Heart right ventricle (tissue), 16 donors: ENCODE measurements around the gene SPIN1. TPM values are rescaled to one million over a fixed set of nuclear protein-coding genes. Genes with fewer than 3 reads are reported as not detected.

ENCODE experiments used
- ATAC-seq, 8 donors: fragments of 200-7000 bp; cut with Tn5 transposase; one replicate each; pipeline ENCODE4 v1.9.1; 2020; ENCODE audit warnings: mild to moderate bottlenecking in 8 of 8, moderate library complexity in 8 of 8, moderate number of reproducible peaks in 1 of 8
- DNase-seq, 2 donors: peaks; one replicate each; pipeline ENCODE4 v3.0.0-alpha.2; 2020
- H3K27ac ChIP-seq, 10 donors: fragments of 200-600 bp; sonication (generic) in 2 of 10; one replicate each; pipeline versions ENCODE4 v1.5.0 to v1.8.0; 2020 to 2022; ENCODE audit warnings: mild to moderate bottlenecking in 3 of 10
- H3K27me3 ChIP-seq, 7 donors: fragments of 200-600 bp; one replicate each; pipeline ENCODE4 v1.8.0; 2021 to 2022; ENCODE audit warnings: mild to moderate bottlenecking in 2 of 7
- H3K36me3 ChIP-seq, 9 donors: fragments of 200-600 bp; sonication (generic) in 1 of 9; one replicate each; pipeline versions ENCODE4 v1.5.0 to v1.8.0; 2020 to 2022; ENCODE audit warnings: mild to moderate bottlenecking in 2 of 9
- H3K4me1 ChIP-seq, 9 donors: fragments of 200-600 bp; sonication (generic) in 1 of 9; one replicate each; pipeline versions ENCODE4 v1.5.0 to v1.8.0; 2020 to 2022; ENCODE audit warnings: mild to moderate bottlenecking in 4 of 9
- H3K4me3 ChIP-seq, 10 donors: fragments of 200-600 bp; sonication (generic) in 2 of 10; one replicate each; pipeline versions ENCODE4 v1.5.0 to v1.8.0; 2020 to 2022; ENCODE audit warnings: mild to moderate bottlenecking in 7 of 10, moderate library complexity in 2 of 10
- H3K9me3 ChIP-seq, 11 donors: fragments of 200-600 bp in 10 of 11; sonication (generic) in 2 of 11; one replicate each; pipeline versions ENCODE4 v1.5.0 to v1.8.0; 2013 to 2022; ENCODE audit warnings: mild to moderate bottlenecking in 2 of 11, control low read depth in 1 of 11, moderate library complexity in 1 of 11
- CTCF ChIP-seq, 9 donors: fragments of 200-600 bp; sonication (generic) in 2 of 9; IDR thresholded peaks; one replicate each; pipeline versions ENCODE4 v1.5.0 to v1.8.0; 2021 to 2022; ENCODE audit warnings: antibody characterized with exemption in 9 of 9, mild to moderate bottlenecking in 5 of 9, moderate library complexity in 1 of 9
- WGBS, 2 donors: extraction: QIAGEN DNeasy Blood & Tissue Kit; methylation state at CpG; one replicate each; pipeline ENCODE4 v1.1.7; 2013; ENCODE audit warnings: inconsistent platforms in 1 of 2; 5-methylcytosine and 5-hydroxymethylcytosine counted together
- intact Hi-C, 10 donors: fragments of 100-400 bp; cut with DNase I; formaldehyde crosslinking; loops; one replicate each; pipeline versions ENCODE4 v1.11.1 to v1.14.2; 2022
- polyA plus RNA-seq, 2 donors: library from polyadenylated mRNA; stranded (reverse); fragments of 200-250 nt; gene quantifications; one replicate each; pipeline ENCODE4 v1.2.3, GENCODE V29; 2013
- total RNA-seq, 10 donors: library from RNA; stranded (reverse); fragmentation: NEBNext Ultra II Directional in 3 of 10; extraction: Animal tissue kit (Norgen Biotek cat#: 25700) in 3 of 10; gene quantifications; one replicate each; pipeline versions ENCODE4 v1.2.1 to v1.2.4, GENCODE V29; 2021 to 2023
- donor health status: Arrhythmogenic right ventricular cardiomyopathy.
- donor health status: ischemic (EF 13 %, LVEDD 7.1; RV severe dilation, severe dysfunction).
- donor health status: healthy with polysubstance abuse.
- donor health status: DM: no; HTN: yes; CAD: no.
- donor health status: DM: no; HTN: no; CAD: no.
- donor health status: ischemic (EF 25% LVEDD 6.9; RV normal size, moderate dysfunction).
- donor health status: ischemic (EF 25% LVEDD 5.7; RV mildly dilated, moderate dysfunction).
- donor health status: healthy.
- donor health status: DM: yes; HTN: yes; CAD: no.
- donor health status: Ischemic cardiomyopathy.
- donor health status: ischemic (EF 35%, LVEDD 5.7; RV mildly dilated, moderate dysfunction).
- donor health status: nonischemic (EF 11% LVEDD 7.7; RV severe dilation, severe dysfunction).
- donor health status: DM: yes; HTN: yes; CAD: no.
- donor health status: PGD.
- donor health status: ischemic (EF 29% LVEDD 5.4; RV normal size, mild dysfunction).
- donor health status: nonischemic (EF 23%, LVEDD 6.1; RV moderate dilation, normal function).

SPIN1 gene
- total and polyA plus RNA-seq, 12 donors: 14.9 to 65.0 (median 50.3) TPM

- 90 to 93% methylated on average over 3 of the region's 3 CpGs for WGBS, 2 donors
- no peaks in the 10 kb centered on the region for H3K9me3 ChIP-seq
- TF ChIP-seq CTCF (IDR thresholded peaks at IDR 0.05): no peak
- no peak for ATAC-seq
- intact Hi-C loops: no loop called here
- H3K36me3 ChIP-seq: peaks cover 0 to 51% (median 0%) of the 10 kb centered on the region in 9 donors
- H3K4me1 ChIP-seq: peaks cover 0 to 20% (median 9%) of the 10 kb centered on the region in 9 donors
- H3K4me3 ChIP-seq: no peak overlapping the region
- no peak overlapping the region for H3K27ac ChIP-seq
- no peaks in the 10 kb centered on the region for H3K27me3 ChIP-seq
- no peak for DNase-seq
These were observed 90.0 kb downstream of the SPIN1 start for GRCh38 chr9:88478246-88478645.

GRCh38 chr9:88481933-88482332 is 93.7 kb downstream of the SPIN1 start:
- ATAC-seq: no peak
- intact Hi-C loops: loop anchor here in 1 of 10 donors (10.0 kb wide), 2 partner anchors 63 to 93 kb away; no protein-coding TSS in a partner anchor
- TF ChIP-seq CTCF (IDR thresholded peaks at IDR 0.05): no peak
- no peak overlapping the region for H3K27ac ChIP-seq
- H3K27me3 ChIP-seq: no peaks in the 10 kb centered on the region
- H3K9me3 ChIP-seq: no peaks in the 10 kb centered on the region
- H3K36me3 ChIP-seq: peaks cover 0 to 38% (median 0%) of the 10 kb centered on the region in 9 donors
- DNase-seq: no peak
- peaks cover 0 to 14% (median 9%) of the 10 kb centered on the region in 9 donors for H3K4me1 ChIP-seq
- H3K4me3 ChIP-seq: no peak overlapping the region
- 78 to 90% methylated on average over 4 of the region's 4 CpGs for WGBS, 2 donors

GRCh38 chr9:88488166-88488565 is 99.9 kb downstream of the SPIN1 start:
- ATAC-seq (no peak), DNase-seq (no peak)
- Histone ChIP-seq H3K27ac (no peak overlapping the region), H3K9me3 (no peaks in the 10 kb centered on the region), H3K4me3 (no peak overlapping the region), H3K36me3 (peaks cover 0 to 26% (median 0%) of the 10 kb centered on the region in 9 donors), H3K4me1 (no peaks in the 10 kb centered on the region), H3K27me3 (no peaks in the 10 kb centered on the region)
- WGBS, 2 donors: 65 to 74% methylated on average over 4 of the region's 4 CpGs
- intact Hi-C loops: loop anchor here in 1 of 10 donors (10.0 kb wide), 2 partner anchors 57 to 87 kb away; no protein-coding TSS in a partner anchor
- no peak for TF ChIP-seq CTCF (IDR thresholded peaks at IDR 0.05)

- Histone ChIP-seq H3K4me3 (no peak overlapping the region), H3K4me1 (no peaks in the 10 kb centered on the region), H3K27ac (no peak overlapping the region), H3K27me3 (no peaks in the 10 kb centered on the region), H3K9me3 (no peaks in the 10 kb centered on the region), H3K36me3 (no peaks in the 10 kb centered on the region)
- DNase-seq: no peak
- 95 to 96% methylated on average over 17 of the region's 17 CpGs for WGBS, 2 donors
- intact Hi-C loops: no loop called here
- no peak for ATAC-seq
- TF ChIP-seq CTCF (IDR thresholded peaks at IDR 0.05): no peak
These were observed 106.9 kb downstream of the SPIN1 start for GRCh38 chr9:88494983-88495721.
